Activated CD8-positive, alpha-beta memory T cell treated with anti-CD3 and anti-CD28 coated beads for 48 hours (primary cell): ENCODE measurements around the gene TBC1D4.
"Not testable (repeated sequence)": the region's sequence is repeated elsewhere in the genome, so short reads cannot be mapped to it uniquely, and the experiment has no call there.

ENCODE experiments used
- DNase-seq, 3 experiments: peaks; one replicate each; pipeline ENCODE4 v3.0.0-alpha.2; 2020; ENCODE audit warnings: low read depth in 2 of 3, low spot score in 2 of 3

TBC1D4 gene

DNA sequence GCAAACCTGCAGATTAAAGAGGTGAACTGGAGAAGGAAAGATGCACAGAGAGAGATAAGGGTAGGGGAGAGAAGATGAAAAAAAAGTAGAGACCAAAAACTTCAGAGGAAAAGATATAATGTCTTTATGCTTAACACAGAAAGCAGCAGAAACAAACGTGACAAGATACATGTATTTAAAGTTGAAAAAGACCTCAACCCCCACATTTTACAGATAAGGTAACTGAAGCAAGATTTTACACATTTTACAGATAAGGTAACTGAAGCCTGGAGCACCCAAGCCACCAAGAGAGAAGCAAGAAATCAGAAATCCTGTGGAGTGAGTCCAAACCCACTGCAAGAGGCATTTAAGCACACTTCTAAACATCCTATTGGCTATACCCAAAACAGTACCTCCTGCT lies 185.3 kb downstream of the TBC1D4 start:
- DNase-seq: no peak

DNA sequence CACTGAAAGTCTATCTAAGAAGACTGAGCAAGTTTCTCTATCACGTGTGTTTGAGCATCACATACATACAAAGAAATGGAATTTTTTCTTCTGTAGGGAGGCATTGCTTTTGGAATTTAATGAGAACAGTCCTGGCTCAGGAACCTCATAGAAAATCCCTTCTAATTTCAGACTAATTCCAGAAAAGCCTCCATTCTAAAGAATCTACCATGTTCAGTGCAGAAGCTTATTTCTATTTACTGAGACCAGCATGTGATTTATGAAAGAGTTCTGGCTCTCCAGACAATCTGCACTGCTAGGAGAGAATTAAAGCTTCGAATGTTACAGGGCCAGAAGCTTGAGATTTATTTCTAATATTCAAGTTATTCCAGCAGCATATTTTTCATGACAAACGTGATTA lies 186.8 kb downstream of the TBC1D4 start:
- DNase-seq: no peak

DNA sequence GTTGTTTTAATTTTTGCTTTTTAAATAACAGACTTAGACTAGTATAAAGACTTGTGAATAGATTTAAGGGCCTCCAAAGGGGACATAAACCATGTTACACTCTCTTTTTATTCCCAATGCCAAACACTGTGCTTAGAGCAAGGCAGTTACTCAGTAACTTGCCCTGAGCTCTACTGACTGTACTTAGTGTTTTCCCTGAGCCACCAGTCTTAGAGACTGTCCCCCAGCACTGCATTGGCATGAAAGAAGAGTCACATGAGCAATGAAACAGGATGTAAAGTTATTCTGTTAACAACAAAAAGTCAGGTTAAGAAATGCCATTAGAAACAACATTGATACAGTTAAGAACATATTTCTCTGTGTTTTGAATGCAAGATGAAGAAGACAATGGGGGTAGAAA lies 187.9 kb downstream of the TBC1D4 start:
- DNase-seq: no peak

DNA sequence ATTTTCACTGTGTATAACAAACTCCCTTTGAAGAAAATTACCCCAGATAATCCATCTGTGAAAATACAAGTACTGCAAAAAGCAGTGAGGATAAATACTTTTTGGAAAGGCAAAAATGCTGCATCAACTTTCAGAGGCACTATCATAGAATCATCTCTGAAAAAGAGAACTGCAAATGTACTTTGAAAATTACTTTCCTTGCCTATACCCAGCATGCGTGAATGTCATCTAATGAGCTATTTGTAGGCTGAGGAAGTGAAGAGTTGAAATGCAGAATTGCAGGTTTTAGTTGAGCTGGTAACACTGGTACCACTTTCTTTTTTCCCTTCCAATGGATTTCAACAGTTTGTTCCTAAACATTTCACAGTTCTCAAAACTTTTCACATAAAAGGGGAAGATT lies 196.7 kb downstream of the TBC1D4 start:
- no peak for DNase-seq

DNA sequence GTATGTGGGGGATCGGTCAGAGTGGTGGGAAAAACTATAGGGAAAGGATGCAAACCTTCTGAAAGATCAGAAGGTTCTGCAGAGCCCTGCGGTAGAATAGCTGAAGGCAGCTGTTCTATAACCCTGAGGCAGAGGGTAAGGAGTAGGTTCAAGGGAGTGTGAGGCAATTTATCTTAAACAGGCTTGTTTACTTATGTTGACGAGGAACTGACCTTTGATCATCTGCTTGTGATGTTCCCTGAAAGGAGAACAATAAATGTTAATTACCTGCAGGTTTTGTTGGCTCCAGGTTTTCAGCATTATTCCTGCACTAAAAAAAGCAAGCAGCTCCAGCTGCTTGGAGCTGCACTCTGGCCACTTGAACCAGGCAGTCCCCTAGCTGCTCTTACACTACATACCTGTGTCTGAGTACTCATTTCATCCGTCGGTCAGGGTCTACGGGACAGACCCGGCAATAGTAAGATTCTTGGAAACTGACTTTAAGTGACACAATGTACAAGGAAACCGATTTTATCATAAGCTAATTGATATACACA lies 202.1 kb downstream of the TBC1D4 start:
- no peak for DNase-seq

DNA sequence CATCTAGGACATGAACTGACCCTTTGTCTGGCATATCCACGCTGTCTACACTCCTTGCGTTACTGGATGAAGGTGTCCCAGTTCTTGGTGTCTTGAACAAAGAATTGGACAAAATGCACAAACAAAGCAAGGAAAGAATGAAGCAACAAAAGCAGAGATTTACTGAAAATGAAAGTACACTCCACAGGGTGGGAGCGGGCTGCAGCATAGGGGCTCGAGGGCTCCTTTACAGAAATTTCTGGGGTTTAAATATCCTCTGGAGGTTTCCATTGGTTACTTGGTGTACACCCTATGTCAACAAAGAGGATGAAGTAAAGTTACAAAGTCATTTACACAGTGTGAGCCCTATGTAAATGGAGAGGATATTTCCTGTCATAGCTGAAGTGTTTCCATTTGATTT lies 208.3 kb downstream of the TBC1D4 start:
- not testable (repeated sequence) for DNase-seq

DNA sequence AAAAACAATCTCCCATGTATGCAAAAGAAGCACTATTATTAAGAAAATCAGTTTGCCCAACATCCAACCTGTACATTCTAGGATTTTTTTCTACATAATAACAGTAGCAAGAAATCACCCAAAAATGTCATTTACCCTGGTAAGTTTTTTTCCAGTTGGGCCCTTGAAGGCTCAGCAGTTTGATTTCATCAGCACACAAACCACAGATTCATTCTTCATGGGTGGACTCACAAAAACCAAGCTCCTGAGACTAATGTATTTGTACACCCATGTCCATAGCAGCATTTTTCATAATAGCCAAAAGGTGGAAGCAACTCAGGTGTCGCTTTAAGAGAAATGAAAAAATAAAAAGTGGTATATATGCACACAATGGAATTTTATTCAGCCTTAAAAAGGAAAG lies 210.1 kb downstream of the TBC1D4 start:
- DNase-seq: no peak

DNA sequence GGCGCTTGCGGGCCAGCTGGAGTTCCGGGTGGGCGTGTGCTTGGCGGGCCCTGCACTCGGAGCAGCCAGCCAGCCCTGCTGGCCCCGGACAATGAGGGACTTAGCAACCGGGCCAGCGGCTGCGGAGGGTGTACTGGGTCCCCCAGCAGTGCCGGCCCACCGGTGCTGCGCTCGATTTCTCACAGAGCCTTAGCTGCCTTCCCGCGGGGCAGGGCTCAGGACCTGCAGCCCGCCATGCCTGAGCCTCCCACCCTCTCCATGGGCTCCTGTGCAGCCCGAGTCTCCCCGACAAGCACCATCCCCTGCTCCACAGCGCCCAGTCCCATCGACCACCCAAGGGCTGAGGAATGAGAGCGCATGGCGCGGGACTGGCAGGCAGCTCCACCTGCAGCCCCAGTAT lies 213.5 kb downstream of the TBC1D4 start:
- DNase-seq: not testable (repeated sequence)

DNA sequence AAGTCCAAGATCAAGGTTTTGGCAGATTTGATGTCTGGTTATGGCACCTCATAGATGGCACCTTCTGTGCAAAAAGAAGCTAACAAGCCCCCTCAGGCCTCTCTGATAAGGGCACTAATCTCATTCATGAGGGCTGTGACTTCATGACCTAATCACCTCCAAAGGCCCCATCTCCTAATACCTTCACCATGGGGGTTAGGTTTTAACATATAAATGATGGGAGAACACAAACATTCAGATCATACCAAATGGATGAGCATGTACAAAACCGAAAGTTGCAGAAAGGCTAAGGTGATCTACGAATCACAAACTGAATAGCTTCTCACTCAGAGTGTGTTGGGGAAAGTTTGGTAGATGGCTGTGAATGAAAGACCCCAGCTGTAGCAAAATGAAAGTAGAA lies 217.4 kb downstream of the TBC1D4 start:
- no peak for DNase-seq

DNA sequence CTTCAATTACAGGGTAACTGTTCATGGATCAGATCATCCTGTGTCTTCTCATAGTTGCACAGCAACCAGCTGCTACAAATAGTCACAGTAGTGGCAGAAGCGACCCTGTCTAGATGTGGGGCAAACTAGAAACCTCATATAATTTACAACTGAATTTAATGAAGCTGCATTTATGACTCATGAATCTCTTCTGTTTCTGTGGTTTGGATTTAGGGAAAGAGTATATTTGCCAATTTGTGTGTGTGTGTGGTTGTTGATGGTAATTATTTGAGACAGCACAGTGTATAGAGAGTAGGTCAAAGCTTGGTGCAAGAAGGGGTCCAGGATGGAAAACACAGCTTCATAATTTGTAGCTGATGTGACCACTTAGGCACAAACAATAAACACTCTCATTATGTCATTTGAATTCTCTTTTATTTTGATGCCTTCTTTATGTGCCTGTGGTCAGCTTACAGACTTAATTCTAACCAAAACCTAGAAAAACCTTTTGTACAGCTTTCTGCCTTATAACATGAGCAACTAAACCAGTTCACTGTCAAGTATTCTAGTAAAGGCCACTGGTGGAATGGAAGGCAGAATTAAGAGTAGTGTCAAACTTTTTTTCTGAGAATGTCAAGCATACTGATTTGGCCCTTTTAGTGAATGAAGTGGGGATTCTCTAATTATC lies 218.1 kb downstream of the TBC1D4 start:
- DNase-seq: no peak

DNA sequence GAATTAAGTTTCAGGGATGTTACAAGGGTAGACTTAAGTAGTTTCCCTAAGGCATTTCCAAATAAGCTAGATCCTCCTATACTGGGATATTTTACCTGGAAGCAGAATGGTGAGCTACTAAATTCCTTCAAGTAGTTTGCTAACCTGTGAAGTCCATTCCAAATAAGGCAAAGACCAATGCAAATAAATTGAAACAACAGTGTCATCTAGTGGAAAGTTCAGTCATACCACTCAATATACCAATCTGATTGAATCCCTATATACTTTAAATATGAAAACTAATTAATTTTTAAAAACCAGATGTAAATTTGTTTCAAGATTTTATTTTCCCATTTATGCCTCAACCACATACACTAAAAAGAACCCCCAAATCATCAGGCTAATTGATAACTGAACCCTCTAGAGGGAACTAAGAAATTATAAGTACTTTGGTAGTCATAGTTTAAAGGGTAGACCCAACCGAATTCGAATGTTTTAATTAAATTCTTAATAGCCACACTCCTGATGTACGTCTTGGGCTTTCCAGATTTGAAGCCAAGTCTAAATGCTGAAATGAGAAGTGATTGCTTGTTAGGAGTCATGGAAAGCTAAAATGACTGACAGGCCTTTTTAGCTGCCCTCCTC lies 223.7 kb downstream of the TBC1D4 start:
- no peak for DNase-seq

DNA sequence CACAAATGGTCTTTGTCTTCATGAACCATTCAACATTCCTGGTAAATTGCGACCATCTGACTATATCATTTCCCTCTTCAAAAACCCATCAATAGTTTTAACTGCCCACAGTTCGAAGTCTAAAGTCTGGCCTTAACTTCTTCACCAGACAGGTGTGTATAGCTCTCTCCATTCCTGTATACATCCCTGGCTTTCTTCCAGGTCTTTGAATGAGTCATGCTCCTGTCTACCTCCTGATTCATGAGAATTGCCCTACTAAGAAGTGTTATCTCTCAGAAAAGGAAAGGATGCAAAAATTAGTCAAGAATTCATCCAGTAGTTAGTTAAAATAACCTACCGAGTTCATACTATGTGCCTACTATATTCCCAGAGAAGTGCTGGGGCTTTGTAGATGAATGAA lies 225.0 kb downstream of the TBC1D4 start:
- no peak for DNase-seq

DNA sequence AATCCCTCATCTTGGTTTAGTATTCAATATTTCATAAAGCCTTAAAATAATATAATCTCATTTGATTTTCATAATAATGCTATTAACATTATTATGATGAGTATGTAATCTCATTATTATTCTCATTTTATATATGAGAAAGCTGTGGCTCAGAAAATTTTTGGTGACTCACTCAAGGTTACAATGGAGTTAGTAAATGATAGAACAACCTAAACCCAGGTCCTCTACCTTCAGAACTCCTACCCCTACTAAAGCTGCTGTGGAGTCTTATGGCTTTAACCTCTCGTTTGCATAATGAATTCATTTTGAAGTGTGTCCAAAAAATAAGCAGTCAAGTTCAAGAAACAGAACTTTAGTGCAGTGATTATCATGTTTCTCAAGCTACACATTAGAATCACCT lies 226.3 kb downstream of the TBC1D4 start:
- DNase-seq: no peak

DNA sequence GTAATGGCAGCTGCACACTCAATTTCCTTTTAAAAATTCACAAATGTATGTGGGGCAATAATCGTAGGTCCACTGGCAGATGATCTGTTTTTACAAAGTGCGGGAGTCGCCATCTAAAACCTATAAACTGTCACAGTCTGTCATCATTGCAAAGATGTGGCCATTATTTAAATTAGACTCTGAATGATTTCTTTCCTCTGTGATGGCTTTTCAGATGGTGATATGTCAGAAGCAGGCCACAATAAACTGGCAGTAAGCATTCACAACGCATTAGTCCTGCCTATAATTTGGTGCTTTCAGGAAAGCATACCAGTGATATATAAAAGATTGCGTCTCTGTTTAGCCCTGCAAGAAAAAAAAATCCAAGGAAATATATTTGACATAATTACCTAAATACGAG lies 226.8 kb downstream of the TBC1D4 start:
- DNase-seq: no peak

DNA sequence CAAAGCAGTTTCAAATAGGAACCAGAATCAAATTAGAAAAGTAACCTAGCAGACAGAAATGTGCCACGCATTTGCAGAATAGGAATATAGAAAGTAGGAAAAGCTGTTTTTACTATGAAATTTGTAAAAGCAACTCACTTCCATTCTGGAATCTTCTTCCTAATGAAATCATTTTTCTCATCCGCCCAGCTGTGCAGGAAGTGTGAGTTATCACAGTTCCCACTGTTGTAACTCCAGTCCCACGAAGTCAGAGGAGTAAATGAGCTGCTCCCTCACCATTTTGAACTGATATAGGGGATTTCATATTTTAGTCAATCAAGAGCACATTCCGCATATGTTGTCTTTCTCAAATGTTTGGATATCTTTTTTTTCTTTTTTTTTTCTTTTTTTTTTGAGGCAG lies 230.8 kb downstream of the TBC1D4 start:
- no peak for DNase-seq

DNA sequence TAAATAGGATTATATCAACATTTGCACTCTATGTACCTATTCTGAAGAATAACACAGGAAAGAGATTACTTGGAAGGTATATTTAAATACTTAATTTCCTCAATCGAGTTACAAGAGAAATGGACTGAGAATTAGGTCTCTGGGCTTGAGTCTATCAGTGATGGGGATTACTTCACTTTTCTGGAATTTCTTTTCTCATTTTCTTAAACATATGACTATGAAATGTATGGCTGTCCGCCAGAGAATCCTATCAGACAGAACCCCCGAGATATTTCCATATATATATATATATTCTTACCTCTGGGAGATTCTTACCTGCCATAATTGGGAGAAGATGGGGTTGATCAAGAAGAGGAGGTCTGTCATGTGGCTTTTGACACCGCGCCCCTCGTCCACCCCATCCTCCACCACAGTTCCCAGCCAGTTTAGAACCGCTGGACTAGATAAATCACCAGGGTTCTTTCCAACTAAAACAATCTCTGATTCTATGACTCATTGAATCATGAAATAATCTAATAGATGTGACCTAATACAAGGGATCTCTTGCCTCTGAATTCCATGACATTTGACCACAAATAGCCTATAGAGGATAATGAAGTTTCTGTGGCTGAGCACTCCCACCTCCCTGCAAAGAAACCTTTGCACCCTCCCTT lies 231.3 kb downstream of the TBC1D4 start:
- DNase-seq: no peak

DNA sequence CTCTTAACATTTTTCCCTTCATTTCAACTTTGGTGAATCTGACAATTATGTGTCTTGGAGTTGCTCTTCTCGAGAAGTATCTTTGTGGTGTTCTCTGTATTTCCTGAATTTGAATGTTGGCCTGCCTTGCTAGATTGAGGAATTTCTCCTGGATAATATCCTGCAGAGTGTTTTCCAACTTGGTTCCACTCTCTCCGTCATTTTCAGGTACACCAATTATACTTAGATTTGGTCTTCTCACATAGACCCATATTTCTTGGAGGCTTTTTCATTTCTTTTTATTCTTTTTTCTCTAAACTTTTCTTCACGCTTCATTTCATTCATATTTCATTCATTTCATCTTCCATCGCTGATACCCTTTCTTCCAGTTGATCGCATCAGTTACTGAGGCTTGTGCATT lies 236.4 kb downstream of the TBC1D4 start:
- not testable (repeated sequence) for DNase-seq

DNA sequence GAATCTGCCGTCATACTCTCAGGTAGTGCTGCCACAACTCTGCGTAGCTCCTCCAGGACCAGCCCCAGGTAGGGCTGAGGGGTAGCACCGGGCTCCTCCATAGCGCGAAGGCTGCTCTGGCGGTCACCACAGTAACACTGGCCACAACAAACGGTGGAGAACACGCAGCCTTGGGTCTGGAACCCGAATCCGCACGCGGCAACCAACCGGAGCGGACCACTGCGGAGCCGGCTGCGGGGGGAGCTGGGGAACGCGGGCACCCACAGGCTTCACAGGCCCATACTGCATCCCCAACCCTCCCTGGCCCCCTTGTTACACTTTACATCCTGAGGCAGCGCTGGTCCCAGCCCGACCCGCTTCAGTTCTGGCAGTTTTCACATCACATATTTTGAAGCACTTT lies 241.7 kb downstream of the TBC1D4 start:
- not testable (repeated sequence) for DNase-seq

DNA sequence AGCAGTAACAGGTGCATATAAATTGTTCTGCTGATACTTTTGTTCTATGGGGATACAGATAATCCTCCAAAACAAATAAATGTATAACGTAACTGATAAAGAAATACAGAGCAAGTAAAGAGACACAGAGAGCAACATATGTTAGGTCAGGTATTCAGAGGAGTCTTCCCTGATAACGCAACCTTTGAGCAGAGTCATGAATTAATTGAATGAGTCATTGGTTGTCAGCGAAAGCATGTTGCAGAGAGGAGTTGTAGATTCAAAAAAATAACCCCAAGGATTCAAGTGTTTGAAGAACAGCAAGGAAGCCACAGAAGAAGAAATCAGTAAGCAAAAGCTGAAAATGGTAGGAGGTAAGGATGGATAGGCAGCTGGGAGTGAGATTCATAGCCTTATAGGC lies 245.2 kb downstream of the TBC1D4 start:
- no peak for DNase-seq
